ENCODE results near the gene LFNG.

The LFNG gene

DNA sequence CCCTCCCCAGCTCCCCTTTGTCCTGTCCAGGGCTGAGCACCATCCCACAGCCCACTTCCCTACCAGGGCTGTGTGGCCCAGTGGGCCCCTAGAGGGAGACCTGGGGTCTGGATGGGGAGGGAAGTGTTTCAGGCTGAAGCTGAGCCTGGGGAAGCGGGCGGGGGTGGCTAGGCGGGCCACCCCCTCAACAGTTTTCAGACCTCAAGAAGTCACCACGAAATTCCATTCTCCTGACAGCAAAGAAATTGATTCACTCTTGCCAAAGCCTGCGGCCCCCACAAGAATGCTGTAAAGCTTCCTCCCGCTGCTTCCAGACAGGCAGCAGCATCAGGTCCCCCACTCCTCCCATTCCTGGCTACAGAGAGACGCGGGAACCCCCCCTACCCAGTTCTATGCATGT lies 2.5 kb upstream of the LFNG start:
- H3K4me3 ChIP-seq (ENCODE audit: low read length): no peak overlapping the region
- H3K27ac ChIP-seq (ENCODE audit: low read length): no peak overlapping the region
- no peak overlapping the region for H3K9ac ChIP-seq (ENCODE audit: low read length)
- H3K4me2 ChIP-seq (ENCODE audit: low read length): no peak overlapping the region
- no peaks in the 10 kb centered on the region for H3K9me3 ChIP-seq (ENCODE audit: insufficient read depth, low read length)
- H2AFZ ChIP-seq (ENCODE audit: low read depth, low read length): no peak overlapping the region
- peaks cover 8% of the 10 kb centered on the region; the same call in 1 of the 2 replicates for H4K20me1 ChIP-seq (ENCODE audit: insufficient read depth, low read length)
- peaks cover 29% of the 10 kb centered on the region for H3K4me1 ChIP-seq (ENCODE audit: low read length)
- TF ChIP-seq, protein P1, sequence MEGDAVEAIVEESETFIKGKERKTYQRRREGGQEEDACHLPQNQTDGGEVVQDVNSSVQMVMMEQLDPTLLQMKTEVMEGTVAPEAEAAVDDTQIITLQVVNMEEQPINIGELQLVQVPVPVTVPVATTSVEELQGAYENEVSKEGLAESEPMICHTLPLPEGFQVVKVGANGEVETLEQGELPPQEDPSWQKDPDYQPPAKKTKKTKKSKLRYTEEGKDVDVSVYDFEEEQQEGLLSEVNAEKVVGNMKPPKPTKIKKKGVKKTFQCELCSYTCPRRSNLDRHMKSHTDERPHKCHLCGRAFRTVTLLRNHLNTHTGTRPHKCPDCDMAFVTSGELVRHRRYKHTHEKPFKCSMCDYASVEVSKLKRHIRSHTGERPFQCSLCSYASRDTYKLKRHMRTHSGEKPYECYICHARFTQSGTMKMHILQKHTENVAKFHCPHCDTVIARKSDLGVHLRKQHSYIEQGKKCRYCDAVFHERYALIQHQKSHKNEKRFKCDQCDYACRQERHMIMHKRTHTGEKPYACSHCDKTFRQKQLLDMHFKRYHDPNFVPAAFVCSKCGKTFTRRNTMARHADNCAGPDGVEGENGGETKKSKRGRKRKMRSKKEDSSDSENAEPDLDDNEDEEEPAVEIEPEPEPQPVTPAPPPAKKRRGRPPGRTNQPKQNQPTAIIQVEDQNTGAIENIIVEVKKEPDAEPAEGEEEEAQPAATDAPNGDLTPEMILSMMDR (IDR thresholded peaks at IDR 0.05; ENCODE audit: low read depth, low read length): no peak
- H3K36me3 ChIP-seq (replicated peaks; ENCODE audit: low read depth, low read length): peaks cover 6% of the 10 kb centered on the region
- peaks cover 24% of the 10 kb centered on the region for H3K79me2 ChIP-seq (ENCODE audit: low read length)
- no peaks in the 10 kb centered on the region for H3K27me3 ChIP-seq (ENCODE audit: low read depth, low read length)

DNA sequence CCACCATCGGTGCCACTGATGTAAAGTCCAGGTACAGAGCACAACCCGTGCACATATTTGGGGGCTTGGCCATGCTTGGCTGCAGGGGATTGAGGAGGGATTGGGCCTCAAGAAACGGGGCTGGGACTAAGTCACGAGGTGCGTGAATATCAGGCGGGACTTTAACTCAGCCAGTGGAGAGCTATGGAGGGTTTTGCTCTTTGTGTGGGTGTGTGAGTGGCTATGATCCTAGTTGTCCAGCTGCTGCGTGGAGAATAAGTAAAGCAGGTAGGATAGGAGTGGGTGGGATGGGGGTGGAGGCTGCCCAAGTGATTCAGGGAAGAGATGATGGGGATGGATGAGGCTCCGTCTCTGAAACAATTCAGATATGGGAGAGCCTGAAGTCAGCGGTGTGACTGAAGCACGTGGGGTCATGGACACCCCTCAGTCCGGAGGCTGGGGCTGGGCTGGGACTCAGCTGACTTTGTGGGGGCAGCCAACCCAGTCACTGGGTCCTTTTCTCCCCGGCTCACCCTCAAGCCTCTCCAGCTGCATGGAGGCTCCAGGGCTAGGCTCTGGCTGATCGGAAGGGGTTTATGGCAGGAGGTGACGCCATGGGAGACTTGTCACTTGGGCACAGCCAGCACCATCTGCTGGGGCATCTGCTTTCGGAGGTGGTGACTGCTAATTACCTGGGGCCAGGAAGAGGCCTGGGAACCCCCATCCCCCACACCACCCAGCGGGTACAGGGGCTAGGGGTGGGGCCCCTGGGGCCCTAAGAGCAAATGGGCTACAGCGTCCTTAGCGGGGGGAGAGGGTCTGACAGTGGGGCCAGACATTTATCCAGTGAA lies 1.7 kb upstream of the LFNG start:
- Histone ChIP-seq H2AFZ (ENCODE audit: low read depth, low read length) (no peak overlapping the region), H3K36me3 (replicated peaks; ENCODE audit: low read depth, low read length) (peaks cover 11% of the 10 kb centered on the region), H3K27ac (ENCODE audit: low read length) (no peak overlapping the region), H3K27me3 (ENCODE audit: low read depth, low read length) (no peaks in the 10 kb centered on the region), H3K9ac (ENCODE audit: low read length) (peak overlapping the region; percentile 89; the same call in 1 of the 2 replicates), H4K20me1 (ENCODE audit: insufficient read depth, low read length) (peaks cover 13% of the 10 kb centered on the region), H3K4me3 (ENCODE audit: low read length) (peak overlapping the region; percentile 87), H3K79me2 (ENCODE audit: low read length) (peaks cover 32% of the 10 kb centered on the region), H3K4me1 (ENCODE audit: low read length) (peaks cover 29% of the 10 kb centered on the region), H3K4me2 (ENCODE audit: low read length) (peak overlapping the region; percentile 99), H3K9me3 (ENCODE audit: insufficient read depth, low read length) (no peaks in the 10 kb centered on the region)
- TF ChIP-seq EZH2phosphoT487 (IDR thresholded peaks at IDR 0.05; ENCODE audit: low read depth): no peak
- TF ChIP-seq, protein P1 (IDR thresholded peaks at IDR 0.05; ENCODE audit: low read depth, low read length): peak; percentile 5; the same call in 1 of the 2 replicates

GRCh38 chr7:2518737-2519118 lies 846 bp upstream of the LFNG start:
- Histone ChIP-seq H3K27me3 (ENCODE audit: low read depth, low read length) (no peaks in the 10 kb centered on the region), H3K9me3 (ENCODE audit: insufficient read depth, low read length) (no peaks in the 10 kb centered on the region), H3K4me3 (ENCODE audit: low read length) (peak overlapping the region; percentile 87), H3K9ac (ENCODE audit: low read length) (peak overlapping the region; percentile 89), H3K4me2 (ENCODE audit: low read length) (peak overlapping the region; percentile 99), H3K4me1 (ENCODE audit: low read length) (peaks cover 34% of the 10 kb centered on the region), H4K20me1 (ENCODE audit: insufficient read depth, low read length) (peaks cover 22% of the 10 kb centered on the region), H2AFZ (ENCODE audit: low read depth, low read length) (no peak overlapping the region), H3K36me3 (replicated peaks; ENCODE audit: low read depth, low read length) (peaks cover 14% of the 10 kb centered on the region), H3K27ac (ENCODE audit: low read length) (peak overlapping the region; percentile 71), H3K79me2 (ENCODE audit: low read length) (peaks cover 41% of the 10 kb centered on the region)
- no peak for TF ChIP-seq EZH2phosphoT487 (IDR thresholded peaks at IDR 0.05; ENCODE audit: low read depth)
- TF ChIP-seq, protein P1 (IDR thresholded peaks at IDR 0.05; ENCODE audit: low read depth, low read length): no peak

DNA sequence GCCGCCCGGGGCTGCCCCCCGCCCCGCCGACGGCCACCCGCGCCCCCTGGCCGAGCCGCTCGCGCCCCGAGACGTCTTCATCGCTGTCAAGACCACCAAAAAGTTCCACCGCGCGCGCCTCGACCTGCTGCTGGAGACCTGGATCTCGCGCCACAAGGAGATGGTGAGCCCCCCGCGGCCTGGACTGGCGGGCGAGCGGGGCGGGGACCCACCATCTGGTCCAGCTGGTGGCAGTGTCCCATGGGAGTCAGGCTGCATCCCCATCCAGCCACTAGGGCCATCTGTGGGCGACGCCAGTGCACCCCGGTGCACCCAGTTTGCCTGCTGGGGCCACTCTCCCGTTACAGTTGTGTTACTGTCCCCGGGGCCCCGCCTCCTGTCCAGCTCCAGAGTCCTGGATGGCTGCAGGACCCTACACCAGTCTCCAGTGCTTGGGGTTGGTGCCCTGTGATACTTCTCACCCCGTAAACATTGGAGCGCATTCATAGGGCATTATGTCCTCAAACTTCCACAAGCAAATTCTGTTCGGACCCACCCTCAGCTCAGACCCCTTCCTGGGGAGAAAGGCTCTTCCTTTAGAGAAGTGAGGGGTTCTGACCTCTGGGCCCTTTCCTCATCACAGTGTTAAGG lies 672 bp downstream of the LFNG start:
- H3K4me3 ChIP-seq (ENCODE audit: low read length): peak overlapping the region; percentile 100
- H3K9me3 ChIP-seq (ENCODE audit: insufficient read depth, low read length): no peaks in the 10 kb centered on the region
- H3K27ac ChIP-seq (ENCODE audit: low read length): peak overlapping the region; percentile 88
- H3K4me1 ChIP-seq (ENCODE audit: low read length): peaks cover 49% of the 10 kb centered on the region
- H2AFZ ChIP-seq (ENCODE audit: low read depth, low read length): no peak overlapping the region
- peak overlapping the region; percentile 97 for H3K4me2 ChIP-seq (ENCODE audit: low read length)
- peaks cover 20% of the 10 kb centered on the region for H3K36me3 ChIP-seq (replicated peaks; ENCODE audit: low read depth, low read length)
- H4K20me1 ChIP-seq (ENCODE audit: insufficient read depth, low read length): peaks cover 37% of the 10 kb centered on the region
- H3K79me2 ChIP-seq (ENCODE audit: low read length): peaks cover 56% of the 10 kb centered on the region
- TF ChIP-seq, protein P1 (IDR thresholded peaks at IDR 0.05; ENCODE audit: low read depth, low read length): no peak
- no peak for TF ChIP-seq EZH2phosphoT487 (IDR thresholded peaks at IDR 0.05; ENCODE audit: low read depth)
- H3K9ac ChIP-seq (ENCODE audit: low read length): peak overlapping the region; percentile 78
- no peaks in the 10 kb centered on the region for H3K27me3 ChIP-seq (ENCODE audit: low read depth, low read length)
